NCI-H2107 treated with DMSO at 0.1 percent for 48 hours (cell line): Measurements from ENCODE around the gene PRX.
"Not testable (repeated sequence)": the region's sequence is repeated elsewhere in the genome, so short reads cannot be mapped to it uniquely, and the experiment has no call there.

Experiments used
- DNase-seq: peaks from one replicate; lab custom pipeline; 2025; ENCODE audit not compliant: unreplicated experiment; lab: John Stamatoyannopoulos, UW

PRX gene

DNA sequence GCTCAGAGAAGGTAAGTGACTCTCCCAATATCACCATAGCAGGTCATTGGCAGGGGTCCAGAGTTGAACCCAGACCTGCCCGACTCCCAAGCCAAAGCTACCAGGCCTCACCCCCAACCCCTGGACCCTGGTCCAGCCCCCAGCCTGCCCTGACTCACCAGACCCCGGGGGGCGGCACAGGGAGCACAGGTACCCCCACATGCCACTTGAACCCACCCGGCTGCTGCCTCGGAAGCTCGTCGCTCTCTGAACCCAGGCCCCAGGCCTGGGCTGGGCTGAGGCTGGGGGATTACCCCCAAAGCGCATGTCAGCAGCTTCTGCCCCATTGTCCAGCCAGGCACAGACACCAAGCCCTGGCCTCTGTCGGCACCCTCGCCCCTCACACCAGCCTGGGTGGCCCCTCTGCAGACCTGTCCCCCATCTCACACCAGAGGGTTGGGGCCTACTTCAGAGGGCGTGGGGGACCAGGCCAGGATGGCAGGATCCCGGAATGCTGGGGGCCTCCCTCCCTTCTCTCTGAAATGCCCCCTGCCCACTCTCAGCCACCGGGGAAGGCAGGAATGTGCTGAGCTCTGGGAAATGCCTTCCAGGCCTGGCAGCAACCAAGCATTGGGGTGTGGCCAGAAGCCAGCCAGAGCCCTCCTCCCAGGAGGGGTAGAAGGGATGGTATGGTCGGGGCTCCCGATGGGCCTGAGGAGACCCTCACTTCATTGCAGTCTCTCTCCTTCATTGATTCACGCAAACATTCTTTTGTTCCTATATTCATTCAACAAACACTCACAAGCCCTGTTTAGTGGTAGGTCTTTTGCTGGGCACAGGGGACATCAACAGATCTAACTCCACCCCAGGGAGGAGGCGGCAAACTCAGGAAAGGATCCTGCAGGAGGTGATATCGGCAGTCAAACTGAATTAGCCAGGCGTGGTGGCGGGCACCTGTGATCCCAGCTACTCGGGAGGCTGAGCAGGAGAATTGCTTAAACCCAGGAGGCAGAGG, 1.7 kb upstream of the PRX start:
- no peak for DNase-seq

DNA sequence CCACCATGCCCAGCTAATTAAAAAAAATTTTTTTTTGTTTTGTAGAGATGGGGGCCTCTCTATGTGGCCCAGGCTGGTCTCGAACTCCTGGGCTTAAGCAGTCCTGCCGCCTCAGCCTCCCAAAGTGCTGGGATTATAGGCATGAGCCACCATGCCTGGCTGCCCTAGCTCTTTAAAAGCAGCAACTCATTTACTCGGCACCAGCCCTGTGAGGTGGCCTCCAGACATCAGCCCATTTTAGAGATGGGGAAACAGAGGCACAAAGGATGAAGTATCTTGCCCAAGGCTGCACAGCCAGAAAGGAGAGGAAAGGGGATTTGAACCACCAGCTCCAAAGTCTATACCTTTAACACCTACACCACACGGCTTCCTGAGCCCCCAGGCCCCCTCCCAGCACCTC, 312 bp downstream of the PRX start:
- no peak for DNase-seq

DNA sequence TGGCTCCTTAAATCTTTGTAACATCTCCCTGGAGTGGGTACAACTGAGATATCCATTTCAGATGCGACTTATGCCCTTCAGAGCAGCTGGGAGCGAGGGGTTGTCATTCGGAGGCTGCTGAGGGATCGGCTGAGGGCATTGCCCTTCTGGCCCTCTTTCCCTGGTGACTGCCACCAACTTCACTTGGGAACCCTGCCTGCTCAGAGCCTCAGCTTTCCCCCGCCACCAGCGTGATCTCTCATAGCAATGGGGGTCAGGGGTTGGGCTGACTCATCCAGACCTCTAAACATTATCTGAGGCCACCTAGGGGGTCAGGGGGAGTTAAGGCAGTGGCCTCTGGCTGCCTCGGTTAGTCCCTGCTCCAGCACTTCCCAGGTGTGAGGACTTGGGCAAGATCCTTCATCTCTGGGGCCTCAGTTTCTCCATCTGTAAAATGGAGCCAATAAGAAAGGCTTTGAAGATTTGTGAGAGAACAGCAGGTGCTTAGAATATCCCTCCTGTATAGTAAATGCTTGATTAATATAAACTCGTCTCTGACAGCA, 1.1 kb downstream of the PRX start:
- DNase-seq: no peak

DNA sequence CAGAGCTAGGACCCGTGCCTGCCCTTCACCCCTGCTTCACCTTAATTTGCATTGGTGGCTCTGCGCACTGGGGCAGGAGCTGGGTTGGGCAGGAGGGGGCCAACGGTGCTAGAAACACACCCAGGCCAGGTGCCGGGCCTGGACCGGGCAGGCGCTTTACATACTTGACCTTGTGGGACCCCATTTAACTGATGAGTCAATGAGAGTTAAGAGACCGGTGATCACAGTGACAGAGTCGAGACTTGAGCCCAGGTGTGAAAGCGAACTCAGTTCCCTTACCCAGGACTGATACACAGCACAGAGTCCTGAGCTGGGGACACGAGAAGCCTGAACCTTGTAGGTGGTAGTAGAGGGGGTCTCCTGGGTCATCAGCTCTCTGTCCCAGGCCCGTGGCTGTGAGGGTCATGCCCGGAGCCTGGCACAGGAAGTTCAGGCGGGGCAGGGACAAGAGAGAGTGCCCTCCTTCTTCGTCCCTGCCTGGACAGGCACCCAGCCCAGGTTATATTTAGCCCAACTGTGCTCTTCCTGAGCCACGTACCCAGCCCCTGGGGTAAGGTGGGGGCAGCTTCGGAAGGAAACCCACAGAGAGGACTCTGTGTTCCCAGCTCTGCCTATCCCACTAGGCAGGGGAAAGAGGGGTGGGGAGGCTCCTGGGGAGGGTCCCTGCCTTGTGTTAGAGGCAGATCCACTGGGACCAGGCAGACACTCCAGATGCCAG, 1.9 kb downstream of the PRX start:
- DNase-seq: no peak

DNA sequence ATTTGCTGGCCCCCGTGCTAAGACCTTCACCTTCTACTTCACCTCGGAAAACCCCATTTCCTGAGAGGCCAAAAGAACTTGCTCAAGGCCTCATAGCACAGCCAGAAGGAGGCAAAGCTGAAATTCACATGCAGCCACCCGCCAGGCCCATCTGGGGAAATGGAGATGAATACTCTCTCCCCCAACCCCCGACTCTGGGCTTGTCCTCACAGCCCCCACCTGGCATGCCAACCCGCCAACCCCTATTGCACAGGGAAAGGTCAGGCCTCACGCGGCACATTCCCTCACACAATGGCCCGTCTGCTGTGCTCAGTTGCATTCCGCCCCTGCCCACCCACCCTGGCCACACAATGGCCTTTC, 3.2 kb downstream of the PRX start:
- DNase-seq: no peak

DNA sequence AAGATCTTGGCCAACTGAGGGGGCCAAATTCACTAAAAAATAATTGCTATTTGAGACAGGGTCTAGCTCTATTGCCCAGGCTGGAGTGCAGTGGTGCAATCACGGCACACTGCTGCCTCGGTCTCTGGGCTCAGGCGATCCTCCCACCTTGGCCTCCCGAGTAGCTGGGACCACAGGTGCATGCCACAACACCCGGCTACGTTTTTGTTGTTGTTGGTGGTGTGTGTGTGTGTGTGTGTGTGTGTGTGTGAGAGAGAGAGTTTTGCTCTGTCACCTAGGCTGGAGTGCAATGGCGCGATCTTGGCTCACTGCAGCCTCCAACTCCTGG, 4.6 kb downstream of the PRX start:
- not testable (repeated sequence) for DNase-seq

DNA sequence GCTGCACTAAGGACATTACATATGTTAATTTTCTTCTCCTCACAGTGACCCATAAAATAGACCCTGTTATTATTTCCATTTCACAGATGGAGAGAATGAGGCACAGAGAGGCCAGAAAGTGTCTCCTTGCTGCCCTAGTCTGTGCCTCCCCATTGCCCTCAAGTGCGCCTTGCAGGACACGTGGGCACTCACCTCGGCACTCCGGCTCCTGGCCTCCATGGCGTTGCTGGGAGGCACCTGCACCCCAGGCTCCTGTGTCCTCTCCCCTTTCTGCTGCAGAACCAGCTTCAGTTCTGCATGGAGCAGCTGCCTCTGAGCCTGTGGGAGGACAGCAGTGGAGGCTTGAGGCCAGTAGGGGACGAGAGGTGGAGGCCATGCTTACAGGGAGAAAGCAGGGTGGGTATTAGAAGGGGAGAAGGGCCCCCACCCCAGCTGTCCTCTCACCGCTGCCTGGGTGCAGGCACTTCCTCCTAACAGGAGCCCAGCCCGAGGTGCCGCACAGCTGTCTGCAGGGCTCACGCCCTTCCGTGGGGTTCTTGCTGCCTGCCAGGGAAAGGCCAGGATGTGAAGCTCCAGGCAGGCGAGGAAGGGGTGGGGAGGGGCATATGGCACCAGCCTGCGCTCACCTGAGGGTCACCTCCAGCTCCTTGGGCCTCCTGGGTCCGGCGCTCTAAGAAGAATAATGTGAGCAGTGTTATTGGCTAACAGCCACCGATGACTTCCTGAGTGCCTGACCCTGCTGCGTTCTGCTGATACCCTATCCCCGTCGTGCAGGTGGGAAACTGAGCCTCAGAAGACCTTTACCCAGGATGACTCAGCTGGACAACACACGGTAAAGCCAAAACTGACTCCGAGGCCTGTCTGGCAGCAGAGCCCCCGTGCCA, 5.2 kb downstream of the PRX start:
- DNase-seq: no peak

DNA sequence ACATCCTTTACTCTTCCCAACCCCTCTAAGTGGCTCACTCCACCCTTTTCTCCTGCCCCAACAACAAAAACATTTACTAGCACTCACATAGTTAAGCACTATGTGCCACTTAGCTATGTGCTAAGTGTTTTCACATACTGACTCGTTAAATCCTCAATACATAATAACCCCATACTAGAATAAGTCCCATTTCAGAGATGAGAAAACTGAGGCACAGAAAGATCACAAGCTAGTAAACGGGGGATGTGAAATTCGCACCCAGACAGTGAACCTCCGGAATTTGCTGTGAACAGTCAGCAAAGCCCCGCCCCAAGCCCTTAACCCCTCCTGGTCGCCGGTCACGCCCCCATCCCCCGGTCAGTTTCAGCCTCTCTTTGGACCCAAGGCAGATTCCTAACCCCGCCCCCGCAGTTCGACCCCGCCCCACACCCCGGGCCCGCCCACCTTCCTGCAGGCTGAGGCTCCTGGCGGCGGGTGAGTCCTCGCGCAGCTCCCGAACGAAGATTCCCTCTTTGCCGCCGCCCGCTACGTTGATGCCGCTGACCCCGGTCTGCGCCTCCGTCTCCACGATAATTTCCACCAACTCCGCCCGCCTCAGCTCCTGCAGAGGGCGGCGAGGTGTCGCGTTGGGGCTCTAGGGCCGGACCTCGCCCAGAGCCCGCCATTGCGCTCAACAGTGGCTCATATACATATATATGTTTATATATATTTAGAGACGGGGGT, 9.8 kb downstream of the PRX start:
- peak; percentile 13 for DNase-seq

DNA sequence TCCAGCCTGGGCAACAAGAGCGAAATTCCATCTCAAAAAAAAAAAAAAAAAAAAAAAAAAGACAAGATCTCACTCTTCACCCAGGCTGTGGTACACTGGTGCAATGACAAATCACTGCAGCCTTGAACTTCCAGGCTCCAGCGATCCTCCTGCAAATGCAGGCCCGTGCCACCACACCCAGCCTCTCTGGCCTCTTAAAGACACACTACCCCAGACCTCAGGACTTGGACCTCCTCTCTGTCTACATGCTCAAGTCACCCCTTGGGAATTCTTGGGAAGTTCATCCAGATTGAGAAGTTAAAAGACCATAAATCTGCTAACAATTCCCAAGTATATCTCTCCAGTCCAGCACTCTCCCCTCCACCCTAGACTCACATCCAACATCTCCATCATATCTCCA, 12.6 kb downstream of the PRX start:
- no peak for DNase-seq

DNA sequence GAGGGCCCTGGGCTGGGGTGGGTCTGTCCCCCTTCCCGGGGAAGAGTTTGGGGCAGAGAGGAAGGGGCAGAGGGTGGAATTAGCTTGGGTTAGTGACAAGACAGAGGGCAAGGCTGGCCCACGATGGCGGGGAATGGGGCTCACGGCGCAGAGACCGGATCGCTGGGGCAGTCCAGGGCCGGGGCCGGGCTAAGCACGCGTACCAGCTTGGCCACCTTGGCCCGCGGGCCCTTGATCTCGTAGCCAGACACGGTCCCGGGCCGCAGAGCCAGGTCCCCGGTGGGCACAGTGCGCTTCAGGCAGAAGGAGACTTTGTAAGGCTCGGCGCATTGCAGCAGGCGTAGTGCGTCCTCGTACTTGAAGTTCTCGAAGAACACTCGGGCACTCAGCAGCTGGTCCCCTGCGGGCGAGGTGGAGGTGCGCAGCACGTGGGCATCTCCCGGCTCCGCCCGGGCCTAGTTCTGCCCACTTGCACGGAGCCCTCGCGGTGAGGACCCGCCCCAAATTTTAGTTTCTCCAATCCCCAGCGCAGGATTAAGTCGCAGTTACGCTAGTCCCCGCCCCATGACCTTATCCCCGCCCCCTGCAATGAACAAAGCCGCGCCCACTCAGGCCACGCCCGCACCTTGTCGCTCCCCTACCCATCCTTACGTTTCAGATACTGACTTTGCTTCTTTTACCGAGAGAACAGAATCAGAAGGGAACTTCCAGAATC, 14.6 kb downstream of the PRX start:
- no peak for DNase-seq

DNA sequence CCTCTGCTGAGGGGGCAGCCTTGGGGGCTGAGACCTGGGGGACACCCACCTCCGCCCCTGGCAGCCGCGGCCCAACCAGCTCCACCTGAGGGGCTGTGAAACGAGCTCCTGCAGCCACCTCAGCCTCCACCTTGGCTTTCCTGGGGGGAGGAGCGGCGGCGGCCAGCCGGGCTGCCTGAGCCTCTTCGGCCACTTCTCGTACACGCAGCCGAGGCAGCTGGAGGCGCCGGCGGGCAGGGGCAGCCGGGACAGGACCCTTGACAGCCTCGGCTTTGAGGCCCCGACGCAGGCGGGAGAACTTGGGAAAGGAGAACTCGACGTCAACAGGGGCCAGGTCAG, 15.6 kb downstream of the PRX start:
- DNase-seq: no peak

DNA sequence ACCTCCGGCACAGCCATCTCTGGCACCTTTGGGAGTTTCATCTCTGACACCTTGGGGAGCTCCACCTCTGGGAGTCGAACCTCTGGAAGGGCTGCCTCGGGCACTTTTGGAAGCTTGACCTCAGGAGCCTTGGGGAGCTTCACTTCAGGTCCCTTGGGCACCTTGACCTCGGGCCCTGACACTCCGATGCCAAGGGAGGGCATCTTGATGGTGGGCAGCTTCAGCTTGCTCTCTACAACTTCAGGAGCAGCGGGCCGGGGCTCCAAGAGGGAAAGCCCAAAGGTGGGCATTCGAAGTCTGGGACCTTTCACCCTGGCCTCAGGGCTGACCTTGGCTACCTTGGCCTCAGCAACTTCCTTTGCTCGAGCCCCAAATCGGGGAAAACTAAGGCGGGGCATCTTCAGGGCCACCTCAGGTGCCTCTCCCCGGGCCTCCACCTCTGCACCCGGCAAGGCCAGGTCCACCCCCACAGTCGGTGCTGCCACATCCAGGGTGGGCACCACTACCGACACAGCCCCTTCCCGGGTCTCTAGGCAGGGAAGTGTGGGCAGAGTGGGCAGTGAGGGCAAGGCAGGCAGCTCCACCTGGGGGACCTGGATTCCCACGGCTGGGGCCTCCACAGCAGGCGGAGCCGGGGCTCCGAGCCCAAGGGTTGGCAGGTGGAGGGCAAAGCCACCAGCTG, 16.2 kb downstream of the PRX start:
- no peak for DNase-seq

DNA sequence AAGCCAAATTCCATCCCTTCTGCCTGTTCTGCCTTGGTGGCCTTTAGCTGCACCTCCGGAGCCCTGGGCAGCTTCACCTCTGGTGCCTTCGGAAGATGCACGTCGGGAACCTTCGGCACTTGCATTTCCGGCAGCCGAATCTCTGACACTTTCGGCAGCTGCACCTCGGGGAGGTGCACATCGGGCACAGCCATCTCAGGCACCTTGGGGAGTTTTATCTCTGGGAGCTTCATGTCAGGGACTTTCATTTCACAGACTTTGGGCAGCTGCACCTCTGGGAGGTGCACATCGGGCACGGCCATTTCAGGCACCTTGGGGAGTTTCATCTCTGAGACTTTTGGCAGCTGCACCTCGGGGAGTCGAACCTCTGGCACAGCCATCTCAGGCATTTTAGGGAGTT, 17.2 kb downstream of the PRX start:
- no peak for DNase-seq

DNA sequence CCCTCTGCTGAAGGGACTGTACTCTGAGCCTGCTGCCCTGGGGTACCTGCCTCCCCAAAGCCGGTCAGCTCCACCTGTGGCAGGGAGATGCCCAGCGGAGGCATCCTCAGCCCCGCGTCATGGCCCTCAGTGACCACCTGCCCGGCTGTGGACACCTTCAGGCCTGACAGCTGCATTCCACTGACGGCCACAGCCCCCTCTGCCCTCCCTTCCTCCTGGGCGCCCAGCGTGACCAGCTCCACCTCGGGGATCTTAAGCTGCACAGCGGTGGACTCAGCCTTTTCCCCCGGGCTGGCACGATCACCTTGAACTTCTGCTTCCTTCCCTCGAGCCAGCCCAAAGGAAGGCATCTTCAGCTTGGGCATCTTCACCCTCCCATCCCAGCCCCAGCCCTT, 18.4 kb downstream of the PRX start:
- DNase-seq: no peak

DNA sequence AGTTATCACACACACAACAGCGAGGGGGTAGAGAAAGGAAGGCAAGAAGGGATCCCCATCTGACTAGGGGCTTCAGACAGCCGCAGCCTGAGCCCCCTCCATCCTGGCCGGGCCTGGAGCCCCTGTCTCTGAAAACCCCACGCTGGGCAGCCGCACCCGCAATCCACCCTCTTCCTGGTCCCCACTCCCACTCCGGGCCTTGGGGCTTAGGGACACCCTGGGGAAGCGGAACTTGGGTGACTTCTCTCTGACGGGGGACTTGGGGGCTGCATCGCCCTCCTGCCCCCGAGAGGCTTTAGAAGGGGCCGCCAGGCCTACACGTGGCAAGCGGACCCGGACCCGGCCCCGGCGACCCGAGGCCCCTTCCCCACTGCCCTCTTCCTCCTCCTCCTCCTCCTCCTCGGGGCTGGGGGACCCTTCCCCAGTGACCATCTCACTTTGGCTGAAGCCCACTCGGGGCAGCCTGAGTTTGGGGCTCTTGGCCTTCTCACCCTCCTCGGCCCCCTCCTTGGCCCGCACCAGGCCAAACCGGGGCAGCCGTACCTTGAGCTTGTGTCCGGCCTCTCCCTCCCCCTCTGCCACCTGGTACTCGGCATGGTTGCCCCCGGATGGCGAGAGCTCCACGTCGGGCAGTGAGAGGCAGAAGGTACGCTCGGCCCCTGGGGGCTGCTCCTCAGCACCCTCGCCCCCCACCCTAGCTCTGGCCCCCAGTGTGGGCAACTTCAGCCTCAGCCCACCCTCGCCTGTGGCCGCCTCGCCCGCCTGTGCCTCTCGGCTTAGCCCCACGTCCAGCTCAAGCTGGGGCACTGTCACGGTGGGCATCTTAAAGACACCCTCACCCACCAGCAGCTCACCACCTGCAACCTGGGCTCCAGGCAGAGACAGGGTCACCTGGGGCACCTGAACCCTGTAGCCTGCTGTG, 19.0 kb downstream of the PRX start:
- DNase-seq: no peak

DNA sequence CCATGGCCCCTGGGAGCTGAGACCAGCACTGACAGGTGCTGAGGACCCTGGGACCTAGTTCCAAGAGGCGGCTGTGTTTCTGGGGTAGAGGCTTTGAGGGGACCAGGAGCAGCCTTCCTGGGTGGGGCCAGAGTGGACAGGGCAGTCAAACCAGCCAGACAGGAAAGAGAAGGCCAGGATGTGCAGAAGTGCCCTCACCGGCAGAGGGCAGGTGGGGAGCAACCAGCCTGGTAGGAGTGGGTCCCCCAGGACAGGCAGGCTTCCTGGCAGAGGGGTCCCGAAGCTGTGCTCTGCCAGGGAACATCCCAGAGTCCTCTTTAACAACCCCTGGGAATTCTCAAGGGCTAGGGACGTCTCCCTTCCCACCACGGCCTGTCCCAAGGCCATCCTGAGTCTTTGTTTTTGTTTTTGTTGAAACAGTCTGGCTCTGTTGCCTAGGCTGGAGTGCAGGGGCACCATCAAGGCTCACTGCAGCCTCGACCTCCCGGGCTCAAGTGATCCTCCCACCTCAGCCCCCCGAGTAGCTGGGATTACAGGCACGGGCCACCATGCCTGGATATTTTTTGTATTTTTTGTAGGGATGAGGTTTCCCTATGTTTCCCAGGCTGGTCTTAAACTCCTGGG, 20.2 kb downstream of the PRX start:
- no peak for DNase-seq

DNA sequence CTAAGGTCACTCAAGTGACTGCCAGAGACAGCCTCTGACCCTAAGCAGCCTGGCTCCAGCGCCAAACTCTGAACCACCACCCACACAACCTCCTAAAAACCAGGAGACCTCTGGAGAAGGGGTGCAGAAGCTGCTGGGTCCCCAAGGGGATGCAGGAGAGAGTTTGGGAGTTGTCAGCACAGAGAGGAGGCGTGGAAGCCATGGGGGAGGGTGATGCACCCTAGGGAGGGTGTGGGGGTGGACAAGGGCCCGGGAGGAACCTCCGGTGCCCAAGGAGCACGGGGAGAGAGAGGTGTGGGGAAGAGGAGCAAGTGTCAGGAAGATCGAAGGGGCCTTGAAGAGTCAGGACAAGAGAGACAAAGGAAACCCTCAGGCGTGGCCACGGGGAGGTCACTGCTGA, 21.1 kb downstream of the PRX start:
- DNase-seq: no peak
